Fibroblast of lung (primary cell): ENCODE results near the gene PCLAF. TPM values are rescaled to one million over a fixed set of nuclear protein-coding genes. Genes with fewer than 3 reads are reported as not detected.

Experiments
- DNase-seq, 2 donors: peaks; one replicate each; pipeline versions ENCODE4 v3.0.0 to v3.0.0-alpha.2; 2010; ENCODE audit warnings: low read depth in 2 of 2
- H2AFZ ChIP-seq: 2 replicates; pipeline ENCODE4 v1.5.1; 2012; ENCODE audit warnings: low read length, control low read depth, inconsistent platforms
- H3K27ac ChIP-seq: 2 replicates; pipeline ENCODE4 v1.5.1; 2011; ENCODE audit warnings: low read length, control low read depth; ENCODE audit not compliant: insufficient read depth
- H3K27me3 ChIP-seq: 2 replicates; pipeline ENCODE4 v1.5.1; 2011; ENCODE audit warnings: mild to moderate bottlenecking, low read length; ENCODE audit not compliant: control insufficient read depth, insufficient read depth
- H3K36me3 ChIP-seq: 2 replicates; pipeline ENCODE4 v1.5.1; 2011; ENCODE audit warnings: low read length; ENCODE audit not compliant: control insufficient read depth, insufficient read depth
- H3K4me1 ChIP-seq: 2 replicates; pipeline ENCODE4 v1.5.1; 2011; ENCODE audit warnings: low read length; ENCODE audit not compliant: control insufficient read depth, insufficient read depth; ENCODE audit errors: extremely low read depth
- H3K4me2 ChIP-seq: 2 replicates; pipeline ENCODE4 v1.5.1; 2011; ENCODE audit warnings: low read length, control low read depth; ENCODE audit not compliant: insufficient read depth; ENCODE audit errors: extremely low read depth
- H3K4me3 ChIP-seq, 4 experiments: fragments of 200-600 bp in 1 of 4; sonication (generic) in 1 of 4; replicated peaks in 1 of 4; 2 replicates each; pipeline ENCODE4 v1.5.1; 2011 to 2016; ENCODE audit warnings: low read length in 4 of 4, low read depth in 3 of 4, mild to moderate bottlenecking in 3 of 4, control low read depth in 2 of 4, inconsistent platforms in 1 of 4, mixed read lengths in 1 of 4; ENCODE audit not compliant: insufficient read depth in 1 of 4; ENCODE audit errors: control extremely low read depth in 1 of 4
- H3K79me2 ChIP-seq: 2 replicates; pipeline ENCODE4 v1.5.1; 2012; ENCODE audit warnings: mild to moderate bottlenecking, low read length, inconsistent platforms; ENCODE audit not compliant: control insufficient read depth, insufficient read depth
- H3K9ac ChIP-seq: 2 replicates; pipeline ENCODE4 v1.5.1; 2011; ENCODE audit warnings: mild to moderate bottlenecking, low read length, control low read depth; ENCODE audit not compliant: insufficient read depth
- H3K9me3 ChIP-seq: 2 replicates; pipeline ENCODE4 v1.5.1; 2012; ENCODE audit warnings: low read depth, low read length; ENCODE audit not compliant: control insufficient read depth, insufficient read depth
- H4K20me1 ChIP-seq: 2 replicates; pipeline ENCODE4 v1.5.1; 2011; ENCODE audit warnings: low read length; ENCODE audit not compliant: control insufficient read depth, insufficient read depth; ENCODE audit errors: extremely low read depth
- EZH2 ChIP-seq: IDR thresholded peaks from 2 replicates; pipeline ENCODE4 v1.5.1; 2012; ENCODE audit warnings: low read length, control low read depth, mild to moderate bottlenecking; ENCODE audit errors: missing control alignments
- polyA plus RNA-seq, 2 donors: library from polyadenylated mRNA; depleted of rRNA in 1 of 2; stranded (reverse) in 1 of 2; unstranded in 1 of 2; fragments of >200 nt; gene quantifications; 2 replicates each; pipeline ENCODE4 v1.2.1, GENCODE V29; 2011 to 2012; ENCODE audit warnings: missing spikeins in 1 of 2
- total RNA-seq: library from RNA; depleted of rRNA; stranded (reverse); fragments of >200 nt; gene quantifications from 2 replicates; pipeline ENCODE4 v1.2.1, GENCODE V29; 2014
- TF ChIP-seq, protein P1 (sequence below), 2 donors: IDR thresholded peaks in 1 of 2; conservative IDR thresholded peaks in 1 of 2; 1 replicate in 1 of 2; 2 replicates in 1 of 2; pipeline ENCODE4 v1.5.1; 2011 to 2012; ENCODE audit warnings: low read length in 2 of 2, control low read depth in 1 of 2, inconsistent platforms in 1 of 2, low read depth in 1 of 2, mild to moderate bottlenecking in 1 of 2

Gene PCLAF
- total and polyA plus RNA-seq, 2 donors (not counting 1 experiment from before 2014, with no cell fraction given): 53.2 to 70.6 TPM

DNA sequence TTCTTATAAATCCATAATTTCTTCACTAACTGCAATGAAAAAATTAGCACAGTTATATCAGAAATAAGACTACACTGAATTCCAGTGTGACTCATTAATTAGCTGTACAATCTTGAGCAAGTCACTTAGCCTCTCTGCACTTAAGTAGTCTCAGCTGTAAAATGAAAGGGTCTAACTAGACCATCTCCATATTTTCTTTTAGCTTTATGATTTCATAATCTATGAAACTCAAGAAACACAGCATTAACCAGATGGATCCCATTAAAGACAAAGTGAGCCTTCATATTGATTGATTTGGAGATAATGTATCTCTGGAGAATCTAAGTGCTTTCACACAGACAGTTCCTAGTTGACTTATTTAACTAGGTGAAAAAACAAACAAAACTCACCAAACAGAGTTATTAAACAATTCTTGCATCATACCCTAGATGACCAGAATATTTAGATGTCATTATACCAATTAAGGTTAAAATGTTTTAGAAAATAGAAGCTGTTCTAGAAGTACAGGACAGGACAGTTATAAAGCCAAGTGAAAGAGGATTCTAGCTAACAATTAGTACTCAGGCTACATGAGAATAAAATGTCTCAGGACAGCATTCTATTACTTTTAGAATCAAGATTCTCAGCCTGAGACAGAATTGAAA lies 36.5 kb downstream of the PCLAF start:
- Histone ChIP-seq H3K27me3 (no peaks in the 10 kb centered on the region), H3K9me3 (no peaks in the 10 kb centered on the region), H3K4me3 (no peak overlapping the region), H3K4me2 (peak overlapping the region; percentile 48), H3K79me2 (peaks cover 46% of the 10 kb centered on the region), H4K20me1 (no peaks in the 10 kb centered on the region), H3K36me3 (no peaks in the 10 kb centered on the region), H2AFZ (no peak overlapping the region), H3K4me1 (peaks cover 13% of the 10 kb centered on the region), H3K27ac (no peak overlapping the region), H3K9ac (no peak overlapping the region)
- peak; percentile 43 to 64 for DNase-seq
- no peak for TF ChIP-seq EZH2

DNA sequence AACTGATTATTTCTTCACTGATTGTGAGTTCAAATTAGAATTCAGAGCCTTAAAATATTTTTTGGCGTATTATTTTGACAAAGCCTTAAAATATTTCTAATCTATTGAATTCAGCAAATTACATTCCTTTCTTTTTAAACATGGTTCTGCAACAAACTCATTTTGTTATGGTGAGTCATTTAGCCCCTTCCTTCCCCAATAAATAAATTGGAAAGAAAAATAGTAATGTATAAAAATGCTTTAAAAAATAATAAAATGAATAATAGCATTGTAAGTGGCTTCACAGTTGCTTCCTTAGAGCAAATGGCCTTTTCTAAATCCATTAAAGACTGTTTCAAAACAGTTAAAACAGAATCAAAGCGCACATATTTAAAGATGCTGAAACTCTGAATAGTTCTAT lies 37.4 kb downstream of the PCLAF start:
- H3K4me3 ChIP-seq: no peak overlapping the region
- no peak overlapping the region for H3K9ac ChIP-seq
- TF ChIP-seq, protein P1, sequence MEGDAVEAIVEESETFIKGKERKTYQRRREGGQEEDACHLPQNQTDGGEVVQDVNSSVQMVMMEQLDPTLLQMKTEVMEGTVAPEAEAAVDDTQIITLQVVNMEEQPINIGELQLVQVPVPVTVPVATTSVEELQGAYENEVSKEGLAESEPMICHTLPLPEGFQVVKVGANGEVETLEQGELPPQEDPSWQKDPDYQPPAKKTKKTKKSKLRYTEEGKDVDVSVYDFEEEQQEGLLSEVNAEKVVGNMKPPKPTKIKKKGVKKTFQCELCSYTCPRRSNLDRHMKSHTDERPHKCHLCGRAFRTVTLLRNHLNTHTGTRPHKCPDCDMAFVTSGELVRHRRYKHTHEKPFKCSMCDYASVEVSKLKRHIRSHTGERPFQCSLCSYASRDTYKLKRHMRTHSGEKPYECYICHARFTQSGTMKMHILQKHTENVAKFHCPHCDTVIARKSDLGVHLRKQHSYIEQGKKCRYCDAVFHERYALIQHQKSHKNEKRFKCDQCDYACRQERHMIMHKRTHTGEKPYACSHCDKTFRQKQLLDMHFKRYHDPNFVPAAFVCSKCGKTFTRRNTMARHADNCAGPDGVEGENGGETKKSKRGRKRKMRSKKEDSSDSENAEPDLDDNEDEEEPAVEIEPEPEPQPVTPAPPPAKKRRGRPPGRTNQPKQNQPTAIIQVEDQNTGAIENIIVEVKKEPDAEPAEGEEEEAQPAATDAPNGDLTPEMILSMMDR (conservative IDR thresholded peaks at IDR 0.05 in 1 of 2, IDR thresholded peaks at IDR 0.05 in 1 of 2; ENCODE audit: low read depth in 1 of 2, low read length in 2 of 2): no peak
- no peak for TF ChIP-seq EZH2

DNA sequence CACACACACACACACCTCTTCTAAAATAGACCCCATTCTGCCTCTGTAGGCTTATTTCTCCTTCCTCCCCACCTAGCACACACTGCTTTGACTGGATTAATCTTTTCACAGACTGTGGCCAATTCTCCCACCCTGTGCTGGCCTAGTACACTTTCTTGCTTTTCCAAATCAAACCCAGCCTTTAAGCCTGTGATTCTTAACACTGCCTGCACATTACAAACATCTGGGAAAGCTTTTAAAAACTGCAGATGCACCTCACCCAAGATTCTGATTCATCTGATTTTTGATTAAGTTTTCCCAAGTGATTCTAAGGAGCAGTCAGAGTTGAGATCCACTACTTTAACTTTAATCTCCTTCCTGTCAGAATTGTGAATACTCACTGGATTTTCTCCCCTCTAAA lies 38.0 kb downstream of the PCLAF start:
- Histone ChIP-seq H3K9ac (no peak overlapping the region), H3K4me2 (peak overlapping the region; percentile 1), H3K4me3 (no peak overlapping the region), H3K27me3 (no peaks in the 10 kb centered on the region), H3K36me3 (no peaks in the 10 kb centered on the region), H3K27ac (peak overlapping the region; percentile 44), H4K20me1 (no peaks in the 10 kb centered on the region), H3K9me3 (no peaks in the 10 kb centered on the region), H3K4me1 (peaks cover 13% of the 10 kb centered on the region), H3K79me2 (peaks cover 42% of the 10 kb centered on the region), H2AFZ (no peak overlapping the region)
- peak in 1 of 2 donors; percentile 20 for DNase-seq
- TF ChIP-seq, protein P1 (conservative IDR thresholded peaks at IDR 0.05 in 1 of 2, IDR thresholded peaks at IDR 0.05 in 1 of 2; ENCODE audit: low read depth in 1 of 2, low read length in 2 of 2): no peak
- TF ChIP-seq EZH2: no peak

More for the DNA sequence above, 37.4 kb downstream of the PCLAF start:
- peak; percentile 35 to 41 for DNase-seq
- no peaks in the 10 kb centered on the region for H3K36me3 ChIP-seq
- peaks cover 13% of the 10 kb centered on the region for H3K4me1 ChIP-seq
- H2AFZ ChIP-seq: no peak overlapping the region
- no peak overlapping the region for H3K27ac ChIP-seq
- H3K27me3 ChIP-seq: no peaks in the 10 kb centered on the region
- H4K20me1 ChIP-seq: no peaks in the 10 kb centered on the region
- no peaks in the 10 kb centered on the region for H3K9me3 ChIP-seq
- peaks cover 41% of the 10 kb centered on the region for H3K79me2 ChIP-seq
- peak overlapping the region; percentile 1 for H3K4me2 ChIP-seq
